Measurements from ENCODE around the gene ZNF276.

DNA sequence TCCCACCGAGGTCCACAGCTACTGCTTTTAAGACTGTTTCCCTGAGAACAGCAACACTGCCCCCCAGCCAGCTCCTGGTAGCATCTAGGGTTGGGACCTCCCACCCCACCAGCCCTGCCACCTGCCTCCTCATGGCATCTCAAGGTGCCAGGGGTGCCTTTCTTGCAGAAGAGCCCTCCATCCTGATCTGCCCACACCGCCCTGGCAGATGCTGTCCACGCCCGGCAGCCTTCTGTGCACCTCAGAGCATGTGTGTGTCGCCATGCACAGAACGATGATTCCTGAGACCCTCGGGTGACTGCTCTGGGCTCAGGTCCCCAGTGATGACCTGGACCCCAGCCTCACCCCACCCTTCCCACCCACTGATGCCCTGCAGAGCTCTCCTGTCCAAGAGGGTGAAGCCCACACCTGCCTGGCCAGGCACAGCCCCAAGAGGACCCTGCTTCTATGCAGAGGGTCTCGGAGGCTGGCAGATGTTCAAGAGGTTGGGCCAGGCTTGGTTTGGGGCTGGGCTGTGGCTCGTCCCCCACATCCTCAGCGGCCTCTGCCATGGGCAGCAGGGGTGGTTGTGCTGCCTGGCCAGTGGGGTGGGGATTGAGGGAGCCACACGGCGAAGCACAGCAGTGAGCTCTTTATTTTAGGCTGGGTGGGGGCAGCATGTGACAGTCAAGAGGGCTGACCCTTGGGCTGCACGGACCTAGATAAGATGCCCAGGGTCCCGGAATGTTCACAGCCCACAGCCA lies 14.6 kb upstream of the ZNF276 start:
- TF ChIP-seq EZH2 (IDR thresholded peaks at IDR 0.05) (no peak), POLR2AphosphoS5 (IDR thresholded peaks at IDR 0.05; ENCODE audit: borderline replicate concordance, low read depth, low read length) (no peak), FOXP2 (optimal IDR thresholded peaks at IDR 0.05; ENCODE audit: control extremely low read depth, extremely low read length, insufficient read depth) (no peak)
